Astrocyte of the spinal cord (primary cell): ENCODE data around the gene AUTS2.

Source experiments
- DNase-seq: peaks from one replicate; pipeline ENCODE4 v3.0.0; 2011; ENCODE audit warnings: low read depth, low spot score
- H3K4me3 ChIP-seq: 2 replicates; pipeline ENCODE4 v1.5.1; 2011; ENCODE audit warnings: low read depth, mild to moderate bottlenecking, low read length, moderate library complexity
- in situ Hi-C: cut with HindIII; loops from 2 replicates; pipeline ENCODE4 v1.10.0; 2017; ENCODE audit warnings: low sequenced_read_pairs
- TF ChIP-seq, protein P1 (sequence below): IDR thresholded peaks from 2 replicates; pipeline ENCODE4 v1.5.1; 2012; ENCODE audit warnings: low read depth, mild to moderate bottlenecking, low read length, inconsistent platforms

The AUTS2 gene

DNA sequence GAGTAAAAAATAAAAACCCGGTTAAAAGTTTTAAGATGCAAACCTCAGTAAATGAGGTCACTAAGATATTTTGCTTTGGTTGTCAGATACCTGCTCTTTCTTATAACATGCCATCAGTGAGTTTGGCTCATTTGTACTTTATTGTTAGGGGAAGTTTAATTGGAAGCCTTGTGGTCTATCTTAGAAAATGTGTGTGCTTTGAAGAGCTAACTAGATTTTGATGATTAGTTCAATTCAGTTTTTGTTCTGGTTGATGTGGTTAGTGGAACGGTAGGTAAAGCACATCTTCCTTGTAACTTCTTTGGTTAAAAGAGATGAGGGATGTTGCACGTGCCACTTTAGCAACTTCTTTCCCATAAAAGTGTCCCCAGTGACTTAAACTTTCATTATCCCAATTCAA is 1180.3 kb downstream of the AUTS2 start:
- no peak overlapping the region for H3K4me3 ChIP-seq
- DNase-seq: no peak
- in situ Hi-C loops: no loop called here
- TF ChIP-seq, protein P1, sequence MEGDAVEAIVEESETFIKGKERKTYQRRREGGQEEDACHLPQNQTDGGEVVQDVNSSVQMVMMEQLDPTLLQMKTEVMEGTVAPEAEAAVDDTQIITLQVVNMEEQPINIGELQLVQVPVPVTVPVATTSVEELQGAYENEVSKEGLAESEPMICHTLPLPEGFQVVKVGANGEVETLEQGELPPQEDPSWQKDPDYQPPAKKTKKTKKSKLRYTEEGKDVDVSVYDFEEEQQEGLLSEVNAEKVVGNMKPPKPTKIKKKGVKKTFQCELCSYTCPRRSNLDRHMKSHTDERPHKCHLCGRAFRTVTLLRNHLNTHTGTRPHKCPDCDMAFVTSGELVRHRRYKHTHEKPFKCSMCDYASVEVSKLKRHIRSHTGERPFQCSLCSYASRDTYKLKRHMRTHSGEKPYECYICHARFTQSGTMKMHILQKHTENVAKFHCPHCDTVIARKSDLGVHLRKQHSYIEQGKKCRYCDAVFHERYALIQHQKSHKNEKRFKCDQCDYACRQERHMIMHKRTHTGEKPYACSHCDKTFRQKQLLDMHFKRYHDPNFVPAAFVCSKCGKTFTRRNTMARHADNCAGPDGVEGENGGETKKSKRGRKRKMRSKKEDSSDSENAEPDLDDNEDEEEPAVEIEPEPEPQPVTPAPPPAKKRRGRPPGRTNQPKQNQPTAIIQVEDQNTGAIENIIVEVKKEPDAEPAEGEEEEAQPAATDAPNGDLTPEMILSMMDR: no peak

DNA sequence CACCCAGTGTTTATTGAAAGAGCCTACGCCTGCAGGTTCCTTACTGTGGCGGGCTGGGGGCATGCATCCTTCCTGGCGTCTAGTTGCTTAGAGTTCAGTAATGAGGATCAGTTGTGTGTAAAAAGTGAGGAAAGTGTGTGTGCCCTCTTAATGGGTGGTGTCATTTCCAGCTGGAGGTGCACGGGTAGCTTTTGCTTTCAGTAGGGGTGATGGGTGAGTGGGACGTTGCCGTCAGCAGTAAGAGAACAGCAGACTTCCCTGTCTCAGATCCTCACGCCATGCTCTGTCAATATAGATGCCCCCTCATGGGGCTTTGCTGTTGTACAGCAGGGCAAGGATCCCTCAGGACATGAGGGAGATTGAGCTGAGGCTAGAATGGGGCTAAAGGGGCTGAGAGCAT is 1181.0 kb downstream of the AUTS2 start:
- TF ChIP-seq, protein P1: no peak
- DNase-seq: no peak
- in situ Hi-C loops: no loop called here
- H3K4me3 ChIP-seq: no peak overlapping the region

DNA sequence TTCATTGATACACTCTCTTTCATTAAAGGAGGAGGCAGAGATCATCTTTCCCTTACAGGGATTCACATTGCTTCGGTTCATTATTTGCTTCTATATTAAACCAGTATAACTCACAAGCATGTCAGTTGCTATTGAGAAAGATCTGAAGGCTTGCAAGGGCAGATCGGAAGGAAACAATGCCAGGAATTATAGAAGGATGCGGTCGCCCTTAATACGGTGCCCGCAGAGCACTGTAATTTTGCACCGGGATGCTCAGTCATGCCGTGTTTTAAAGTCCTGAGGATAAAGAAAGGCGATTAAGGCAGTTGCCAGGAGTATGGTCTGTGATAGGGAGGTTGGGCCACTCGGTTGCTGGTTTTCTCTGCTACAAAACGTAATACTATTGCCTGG is 1183.6 kb downstream of the AUTS2 start:
- in situ Hi-C loops: no loop called here
- TF ChIP-seq, protein P1: no peak
- no peak overlapping the region for H3K4me3 ChIP-seq
- peak; percentile 26 for DNase-seq

DNA sequence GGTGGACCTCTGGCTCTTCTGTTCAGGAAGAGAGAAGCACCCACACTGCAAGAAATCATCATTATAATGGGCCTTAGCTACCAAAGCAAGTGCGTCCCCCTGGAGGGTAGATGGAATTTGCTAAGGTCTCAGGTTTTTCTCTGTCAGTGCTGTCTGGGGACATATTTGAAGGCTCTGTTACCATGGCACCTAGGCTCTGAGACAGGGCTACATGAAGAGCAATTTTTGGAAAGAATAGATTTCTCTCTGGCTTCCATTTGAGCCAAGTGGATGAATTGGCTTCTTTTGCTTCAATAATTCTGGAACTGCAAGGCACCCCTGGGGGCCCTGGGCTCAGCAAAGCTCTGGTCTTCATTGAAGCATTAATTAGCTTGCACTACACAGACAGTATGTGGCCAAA is 1184.5 kb downstream of the AUTS2 start:
- DNase-seq: no peak
- in situ Hi-C loops: no loop called here
- TF ChIP-seq, protein P1: no peak
- H3K4me3 ChIP-seq: no peak overlapping the region

DNA sequence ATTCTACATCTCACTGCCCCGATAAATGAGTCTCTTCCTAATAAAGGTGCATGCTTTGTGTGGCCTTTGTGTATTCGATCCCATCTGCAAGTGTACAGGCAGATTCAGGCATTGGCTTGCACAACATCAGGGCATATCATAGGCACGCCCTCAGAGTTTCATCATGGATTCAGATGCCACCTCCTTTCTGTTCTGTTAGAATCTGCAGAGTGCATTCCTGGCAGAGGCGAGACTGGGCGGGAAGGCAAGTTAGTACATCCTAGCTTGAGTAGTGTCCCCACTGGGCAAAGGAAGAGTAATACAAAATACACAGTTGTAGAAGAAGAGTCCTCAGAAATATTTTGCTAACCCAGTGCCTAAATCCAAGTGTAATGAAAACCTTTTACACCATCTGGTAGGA is 1187.2 kb downstream of the AUTS2 start:
- no peak for DNase-seq
- TF ChIP-seq, protein P1: no peak
- in situ Hi-C loops: no loop called here
- no peak overlapping the region for H3K4me3 ChIP-seq

DNA sequence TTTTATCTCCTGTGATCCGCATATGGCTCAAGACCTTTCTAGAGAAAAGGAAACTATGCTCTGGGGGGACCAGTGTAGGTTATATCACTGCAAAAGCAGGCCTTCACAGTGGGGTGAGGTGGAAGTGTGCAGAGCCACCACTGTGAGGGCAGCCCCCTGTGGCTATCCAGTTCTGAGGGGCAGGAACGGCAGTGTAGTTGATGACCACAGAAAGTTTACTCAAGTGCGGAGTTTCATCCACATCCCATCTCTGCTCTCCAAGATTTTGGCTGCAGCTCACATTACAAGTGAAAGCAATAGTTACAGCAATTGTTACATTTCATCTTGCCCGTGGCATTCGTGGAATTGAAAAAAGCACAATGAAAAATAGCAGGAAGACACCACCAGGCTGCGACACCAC is 1187.8 kb downstream of the AUTS2 start:
- no peak overlapping the region for H3K4me3 ChIP-seq
- in situ Hi-C loops: no loop called here
- peak; percentile 67 for DNase-seq
- TF ChIP-seq, protein P1: no peak

DNA sequence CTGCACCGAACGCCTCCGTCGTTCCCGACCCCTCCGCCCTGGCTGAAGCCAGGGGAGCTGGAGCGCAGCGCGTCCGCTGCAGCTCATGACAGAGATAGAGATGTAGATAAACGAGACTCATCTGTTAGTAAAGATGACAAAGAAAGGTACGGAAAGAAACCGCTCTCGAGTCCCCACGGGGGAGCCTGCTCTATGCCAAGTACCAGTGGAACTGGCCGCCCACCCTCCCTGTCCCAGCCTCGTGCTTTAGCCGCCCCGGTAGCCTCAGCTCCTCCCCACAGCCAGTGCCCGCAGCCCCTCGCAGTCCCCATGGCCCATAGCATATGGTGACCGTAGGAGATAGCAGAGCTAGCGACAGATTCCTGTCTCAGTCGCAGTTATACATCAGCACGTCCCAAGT is 1189.0 kb downstream of the AUTS2 start:
- DNase-seq: no peak
- in situ Hi-C loops: no loop called here
- no peak overlapping the region for H3K4me3 ChIP-seq
- TF ChIP-seq, protein P1: no peak
